Esophagus (tissue), 2 donors: ENCODE measurements around the gene TLE5. TPM values are rescaled to one million over a fixed set of nuclear protein-coding genes. Genes with fewer than 3 reads are reported as not detected.

ENCODE experiments used
- H3K27ac ChIP-seq, 2 donors: one replicate each; pipeline ENCODE4 v1.5.1; 2013; ENCODE audit warnings: low read depth in 2 of 2, mild to moderate bottlenecking in 2 of 2, inconsistent platforms in 1 of 2, low read length in 1 of 2, moderate library complexity in 1 of 2
- H3K27me3 ChIP-seq, 2 donors: one replicate each; pipeline ENCODE4 v1.6.1; 2013; ENCODE audit warnings: low read length in 2 of 2, control low read depth in 1 of 2, mild to moderate bottlenecking in 1 of 2; ENCODE audit not compliant: insufficient read depth in 2 of 2, control insufficient read depth in 1 of 2
- H3K36me3 ChIP-seq, 2 donors: one replicate each; pipeline ENCODE4 v1.6.1; 2013; ENCODE audit warnings: low read length in 1 of 2; ENCODE audit not compliant: control insufficient read depth in 2 of 2, insufficient read depth in 2 of 2
- H3K4me1 ChIP-seq, 2 donors: one replicate each; pipeline ENCODE4 v1.6.1; 2013; ENCODE audit warnings: low read length in 1 of 2; ENCODE audit not compliant: control insufficient read depth in 2 of 2, insufficient read depth in 2 of 2
- H3K4me3 ChIP-seq, 2 donors: one replicate each; pipeline ENCODE4 v1.5.1; 2013; ENCODE audit warnings: low read length in 2 of 2, mild to moderate bottlenecking in 2 of 2, low read depth in 1 of 2, moderate library complexity in 1 of 2
- H3K9me3 ChIP-seq, 2 donors: one replicate each; pipeline ENCODE4 v1.6.1; 2013; ENCODE audit warnings: mild to moderate bottlenecking in 2 of 2, low read depth in 1 of 2, low read length in 1 of 2, moderate library complexity in 1 of 2; ENCODE audit not compliant: control insufficient read depth in 2 of 2, insufficient read depth in 1 of 2
- WGBS, 2 donors: extraction: QIAGEN DNeasy Blood & Tissue Kit; methylation state at CpG; one replicate each; pipeline ENCODE4 v1.1.7; 2013; 5-methylcytosine and 5-hydroxymethylcytosine counted together
- polyA plus RNA-seq, 2 donors: library from polyadenylated mRNA; stranded (reverse); fragments of 200-250 nt; gene quantifications; one replicate each; pipeline ENCODE4 v1.2.3, GENCODE V29; 2013
- donor health status: healthy with polysubstance abuse.
- donor health status: Bipolar disorder and iron deficiency.

TLE5 gene
- polyA plus RNA-seq, 2 donors: 356 to 578 TPM

DNA sequence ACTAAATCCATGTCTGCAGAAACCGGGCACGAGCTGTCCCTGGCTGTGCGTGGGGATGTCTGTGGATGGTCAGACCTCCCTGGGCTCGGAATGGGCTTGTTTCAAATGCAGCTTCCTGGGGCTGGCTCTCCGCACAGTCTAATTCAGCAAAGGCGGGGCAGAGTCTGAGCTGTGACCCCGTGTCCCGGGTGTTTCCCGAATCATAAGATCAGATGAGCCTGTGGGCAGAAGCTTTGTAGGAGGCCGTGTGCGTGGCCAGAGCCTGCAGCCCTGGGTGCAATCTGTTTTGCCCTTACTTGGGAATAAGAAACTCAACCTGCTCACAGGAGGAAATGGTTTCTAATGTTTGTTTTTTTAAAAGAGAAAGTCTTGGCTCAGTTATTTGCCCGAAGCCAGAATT lies 18.0 kb upstream of the TLE5 start:
- 18 to 35% methylated on average over 12 of the region's 12 CpGs for WGBS, 2 donors

DNA sequence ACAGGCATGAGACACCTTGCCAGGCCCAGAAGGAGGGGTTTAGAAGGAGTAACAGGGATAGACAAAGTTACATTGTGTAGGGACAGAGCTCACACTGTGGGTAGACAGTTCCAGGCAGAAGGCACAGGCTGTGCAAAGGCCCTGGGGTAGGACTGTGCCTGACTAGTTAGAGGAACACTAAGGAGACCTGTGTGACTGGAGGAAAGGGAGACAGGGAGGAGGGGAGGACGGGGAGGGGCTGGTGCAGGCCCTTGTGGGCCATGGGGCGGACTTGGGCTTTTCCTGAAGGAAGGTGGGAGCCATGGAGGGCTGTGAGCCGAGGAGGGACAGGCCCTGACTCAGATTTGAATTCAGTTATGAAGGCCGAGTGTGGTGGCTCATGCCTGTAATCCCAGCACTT lies 17.3 kb upstream of the TLE5 start:
- H3K9me3 ChIP-seq: no peaks in the 10 kb centered on the region
- H3K36me3 ChIP-seq: no peaks in the 10 kb centered on the region
- no peaks in the 10 kb centered on the region for H3K27me3 ChIP-seq
- H3K4me3 ChIP-seq: no peak overlapping the region
- WGBS, 2 donors: 78 to 86% methylated on average over 4 of the region's 4 CpGs
- no peaks in the 10 kb centered on the region for H3K4me1 ChIP-seq
- H3K27ac ChIP-seq: no peak overlapping the region

More for the DNA sequence above, 18.0 kb upstream of the TLE5 start:
- peak overlapping the region in 1 of 2 donors; percentile 15 for H3K27ac ChIP-seq
- no peaks in the 10 kb centered on the region for H3K27me3 ChIP-seq
- H3K36me3 ChIP-seq: no peaks in the 10 kb centered on the region
- no peaks in the 10 kb centered on the region for H3K4me1 ChIP-seq
- no peaks in the 10 kb centered on the region for H3K9me3 ChIP-seq
- no peak overlapping the region for H3K4me3 ChIP-seq

- no peak overlapping the region for H3K27ac ChIP-seq
- H3K9me3 ChIP-seq: no peaks in the 10 kb centered on the region
- WGBS, 2 donors: 12% methylated on average over 41 of the region's 41 CpGs
- no peak overlapping the region for H3K4me3 ChIP-seq
- H3K27me3 ChIP-seq: no peaks in the 10 kb centered on the region
- no peaks in the 10 kb centered on the region for H3K4me1 ChIP-seq
- H3K36me3 ChIP-seq: no peaks in the 10 kb centered on the region
Observed at GRCh38 chr19:3075605-3076431, 13.5 kb upstream of the TLE5 start.

GRCh38 chr19:3073931-3074595 lies 11.8 kb upstream of the TLE5 start:
- Histone ChIP-seq H3K36me3 (no peaks in the 10 kb centered on the region), H3K27ac (no peak overlapping the region), H3K9me3 (no peaks in the 10 kb centered on the region), H3K4me1 (no peaks in the 10 kb centered on the region), H3K27me3 (no peaks in the 10 kb centered on the region), H3K4me3 (no peak overlapping the region)
- WGBS, 2 donors: 58 to 63% methylated on average over 8 of the region's 8 CpGs

DNA sequence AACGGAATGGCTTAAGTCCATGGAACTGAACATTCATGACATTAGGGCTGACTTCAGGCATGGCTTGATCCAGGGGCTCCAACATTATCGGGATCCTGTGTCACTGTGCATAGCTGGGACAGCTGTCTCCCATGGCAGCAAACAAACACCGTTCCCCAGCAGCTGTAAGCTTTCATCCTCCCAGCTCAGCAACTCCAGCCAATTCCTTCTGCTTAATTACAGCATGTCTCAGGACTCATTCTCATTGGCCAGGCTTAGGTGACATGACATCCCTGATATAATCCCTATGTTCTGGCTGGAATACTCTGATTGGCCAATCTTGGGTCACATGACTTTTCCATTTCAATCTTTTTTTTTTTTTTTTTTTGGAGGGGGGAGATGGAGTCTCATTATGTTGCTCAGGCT lies 10.9 kb upstream of the TLE5 start:
- no peaks in the 10 kb centered on the region for H3K9me3 ChIP-seq
- no peaks in the 10 kb centered on the region for H3K36me3 ChIP-seq
- H3K27ac ChIP-seq: no peak overlapping the region
- 39 to 47% methylated on average over 3 of the region's 3 CpGs for WGBS, 2 donors
- no peak overlapping the region for H3K4me3 ChIP-seq
- H3K4me1 ChIP-seq: no peaks in the 10 kb centered on the region
- no peaks in the 10 kb centered on the region for H3K27me3 ChIP-seq

GRCh38 chr19:3071768-3072167 lies 9.5 kb upstream of the TLE5 start:
- H3K4me3 ChIP-seq: no peak overlapping the region
- no peaks in the 10 kb centered on the region for H3K27me3 ChIP-seq
- H3K36me3 ChIP-seq: no peaks in the 10 kb centered on the region
- no peaks in the 10 kb centered on the region for H3K4me1 ChIP-seq
- WGBS, 2 donors: 75 to 76% methylated on average over 4 of the region's 4 CpGs
- H3K27ac ChIP-seq: no peak overlapping the region
- H3K9me3 ChIP-seq: no peaks in the 10 kb centered on the region

GRCh38 chr19:3068071-3068470 lies 5.8 kb upstream of the TLE5 start:
- 70 to 72% methylated on average over 21 of the region's 21 CpGs for WGBS, 2 donors
- H3K4me3 ChIP-seq: no peak overlapping the region
- no peaks in the 10 kb centered on the region for H3K9me3 ChIP-seq
- H3K4me1 ChIP-seq: peaks cover 0 to 5% of the 10 kb centered on the region in 2 donors
- H3K27me3 ChIP-seq: no peaks in the 10 kb centered on the region
- H3K27ac ChIP-seq: no peak overlapping the region
- no peaks in the 10 kb centered on the region for H3K36me3 ChIP-seq

DNA sequence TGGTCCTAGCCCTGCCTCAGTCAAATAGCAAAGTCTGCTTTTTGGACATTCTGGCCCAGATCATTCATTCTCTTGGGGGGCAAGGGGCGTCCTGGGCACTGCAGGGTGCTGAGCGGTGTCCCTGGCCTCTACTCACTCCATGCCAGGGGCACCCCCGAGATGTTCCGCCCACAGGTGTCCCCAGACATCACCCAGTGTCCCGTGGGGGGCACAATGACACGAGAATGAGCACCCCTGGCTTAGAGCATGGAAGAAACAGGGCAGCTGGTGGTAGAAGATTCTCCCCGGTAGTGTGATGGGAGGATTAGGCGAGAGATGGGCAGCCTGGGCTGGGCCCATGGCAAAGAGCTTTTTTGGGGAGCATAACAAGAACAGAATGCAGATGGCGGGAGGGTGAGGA lies 5.3 kb upstream of the TLE5 start:
- WGBS, 2 donors: 84 to 87% methylated on average over 9 of the region's 9 CpGs
- no peak overlapping the region for H3K27ac ChIP-seq
- H3K9me3 ChIP-seq: no peaks in the 10 kb centered on the region
- H3K4me1 ChIP-seq: peaks cover 0 to 7% of the 10 kb centered on the region in 2 donors
- H3K36me3 ChIP-seq: no peaks in the 10 kb centered on the region
- no peak overlapping the region for H3K4me3 ChIP-seq
- H3K27me3 ChIP-seq: no peaks in the 10 kb centered on the region

- WGBS, 2 donors: 87 to 91% methylated on average over 16 of the region's 16 CpGs
- H3K4me3 ChIP-seq: no peak overlapping the region
- no peaks in the 10 kb centered on the region for H3K27me3 ChIP-seq
- H3K4me1 ChIP-seq: peaks cover 0 to 7% of the 10 kb centered on the region in 2 donors
- H3K27ac ChIP-seq: no peak overlapping the region
- H3K9me3 ChIP-seq: no peaks in the 10 kb centered on the region
- no peaks in the 10 kb centered on the region for H3K36me3 ChIP-seq
Observed at GRCh38 chr19:3066482-3067049, 4.3 kb upstream of the TLE5 start.
